HepG2 (cell line): ENCODE results near the gene IGF2BP1. TPM values are rescaled to one million over a fixed set of nuclear protein-coding genes. Genes with fewer than 3 reads are reported as not detected.

Source experiments
- BORCS8-MEF2B ChIP-seq: sonication (generic); formaldehyde crosslinking; IDR thresholded peaks from 2 replicates; pipeline ENCODE4 v1.8.0; 2022; ENCODE audit warnings: mild to moderate bottlenecking, missing genetic modification reagents
- CHCHD3 ChIP-seq: sonication (generic); formaldehyde crosslinking; IDR thresholded peaks from 2 replicates; pipeline ENCODE4 v1.8.0; 2022; ENCODE audit warnings: mild to moderate bottlenecking, missing genetic modification reagents, moderate library complexity
- CTCF ChIP-seq: sonication (generic); formaldehyde crosslinking; IDR thresholded peaks from 2 replicates; pipeline ENCODE4 v1.5.0; 2020; ENCODE audit warnings: mild to moderate bottlenecking, missing genetic modification reagents, moderate library complexity
- DNMT3B ChIP-seq: conservative IDR thresholded peaks from 2 replicates; pipeline ENCODE4 v1.6.1; 2016; ENCODE audit warnings: missing biosample characterization, control low read depth
- EP300 ChIP-seq, 3 experiments: sonication (generic) in 1 of 3; formaldehyde crosslinking in 1 of 3; IDR thresholded peaks; 2 replicates each; pipeline versions ENCODE4 v1.5.1 to v1.6.1; 2011 to 2020; ENCODE audit warnings: low read depth in 2 of 3, low read length in 2 of 3, borderline replicate concordance in 1 of 3, improper control_type of control experiment in 1 of 3, mild to moderate bottlenecking in 1 of 3, missing genetic modification reagents in 1 of 3, moderate library complexity in 1 of 3
- FOXM1 ChIP-seq: sonication (generic); formaldehyde crosslinking; IDR thresholded peaks from 2 replicates; pipeline ENCODE4 v1.5.0; 2020; ENCODE audit warnings: missing genetic modification reagents
- HNRNPL ChIP-seq: fragments of 200-400 bp; formaldehyde crosslinking; IDR thresholded peaks from 2 replicates; pipeline ENCODE4 v1.6.1; 2017; ENCODE audit warnings: mild to moderate bottlenecking, low read depth, low read length
- MED8 ChIP-seq: sonication (generic); formaldehyde crosslinking; IDR thresholded peaks from 2 replicates; pipeline ENCODE4 v1.8.1; 2023; ENCODE audit warnings: mild to moderate bottlenecking, missing genetic modification reagents; ENCODE audit not compliant: insufficient replicate concordance
- NR1H2 ChIP-seq: sonication (generic); formaldehyde crosslinking; IDR thresholded peaks from 2 replicates; pipeline ENCODE4 v1.8.1; 2022; ENCODE audit warnings: low read depth, missing genetic modification reagents, borderline replicate concordance
- NR2F1 ChIP-seq, 2 experiments: fragments of 450-650 bp in 1 of 2; formaldehyde crosslinking in 1 of 2; IDR thresholded peaks; 2 replicates each; pipeline versions ENCODE4 v1.5.0 to v1.6.1; 2016 to 2020; ENCODE audit warnings: mild to moderate bottlenecking in 1 of 2, missing compliant biosample characterization in 1 of 2, missing genetic modification reagents in 1 of 2, moderate library complexity in 1 of 2
- PPARG ChIP-seq: conservative IDR thresholded peaks from 2 replicates; pipeline ENCODE4 v1.6.1; 2016; ENCODE audit warnings: missing biosample characterization, missing genetic modification reagents
- RAD21 ChIP-seq: fragments of 450-650 bp; formaldehyde crosslinking; IDR thresholded peaks from 2 replicates; pipeline ENCODE4 v1.5.0; 2020; ENCODE audit warnings: mild to moderate bottlenecking
- RFXAP ChIP-seq: sonication (generic); formaldehyde crosslinking; IDR thresholded peaks from 2 replicates; pipeline ENCODE4 v1.4.0; 2020; ENCODE audit warnings: missing genetic modification reagents, borderline replicate concordance
- ZMYM4 ChIP-seq: sonication (generic); formaldehyde crosslinking; IDR thresholded peaks from 2 replicates; pipeline ENCODE4 v1.8.1; 2023; ENCODE audit warnings: mild to moderate bottlenecking, missing genetic modification reagents
- ZNF24 ChIP-seq: fragments of 450-650 bp; IDR thresholded peaks from 2 replicates; pipeline ENCODE4 v1.6.1; 2017; ENCODE audit warnings: antibody characterized with exemption, mild to moderate bottlenecking
- ZNF276 ChIP-seq: sonication (generic); formaldehyde crosslinking; IDR thresholded peaks from 2 replicates; pipeline ENCODE4 v1.4.0; 2020; ENCODE audit warnings: mild to moderate bottlenecking, low read depth, missing genetic modification reagents
- ZNF761 ChIP-seq: sonication (generic); formaldehyde crosslinking; conservative IDR thresholded peaks from 2 replicates; pipeline ENCODE4 v1.4.0; 2020; ENCODE audit warnings: mild to moderate bottlenecking, missing genetic modification reagents
- polyA plus RNA-seq, 8 experiments: library from polyadenylated mRNA; depleted of rRNA in 3 of 8; stranded (reverse) in 7 of 8; unstranded in 1 of 8; fragments of >200 nt; fragmentation: Illumina TruSeq in 4 of 8; extraction: Trizol in 4 of 8; gene quantifications; 2 replicates each; pipeline versions ENCODE4 v1.2.1 to v1.2.3, GENCODE V29; 2011 to 2016; ENCODE audit warnings: low read depth in 4 of 8, missing spikeins in 1 of 8, mixed read lengths in 1 of 8; ENCODE audit not compliant: insufficient read depth in 1 of 8
- total RNA-seq, 5 experiments: library from RNA; depleted of rRNA; stranded (reverse); fragments of >200 nt; fragmentation: Illumina TruSeq; extraction: Trizol; gene quantifications; 2 replicates each; pipeline ENCODE4 v1.2.3, GENCODE V29; 2016; ENCODE audit warnings: low read depth in 1 of 5
- TF ChIP-seq, protein P1 (sequence below): sonication (generic); formaldehyde crosslinking; IDR thresholded peaks from 2 replicates; pipeline ENCODE4 v1.5.0; 2020; ENCODE audit warnings: mild to moderate bottlenecking, missing genetic modification reagents, borderline replicate concordance
- TF ChIP-seq, protein P2 (sequence below), 2 experiments: IDR thresholded peaks; 2 replicates each; pipeline ENCODE4 v1.6.1; 2011 to 2012; ENCODE audit warnings: low read length in 2 of 2, borderline replicate concordance in 1 of 2, low read depth in 1 of 2, mild to moderate bottlenecking in 1 of 2, moderate library complexity in 1 of 2

Gene IGF2BP1
- total and polyA plus RNA-seq, 2 of the 13 experiments (the other 11 are each of a cell fraction or from before 2014, with no cell fraction given), result 29.7 to 75.1 TPM

DNA sequence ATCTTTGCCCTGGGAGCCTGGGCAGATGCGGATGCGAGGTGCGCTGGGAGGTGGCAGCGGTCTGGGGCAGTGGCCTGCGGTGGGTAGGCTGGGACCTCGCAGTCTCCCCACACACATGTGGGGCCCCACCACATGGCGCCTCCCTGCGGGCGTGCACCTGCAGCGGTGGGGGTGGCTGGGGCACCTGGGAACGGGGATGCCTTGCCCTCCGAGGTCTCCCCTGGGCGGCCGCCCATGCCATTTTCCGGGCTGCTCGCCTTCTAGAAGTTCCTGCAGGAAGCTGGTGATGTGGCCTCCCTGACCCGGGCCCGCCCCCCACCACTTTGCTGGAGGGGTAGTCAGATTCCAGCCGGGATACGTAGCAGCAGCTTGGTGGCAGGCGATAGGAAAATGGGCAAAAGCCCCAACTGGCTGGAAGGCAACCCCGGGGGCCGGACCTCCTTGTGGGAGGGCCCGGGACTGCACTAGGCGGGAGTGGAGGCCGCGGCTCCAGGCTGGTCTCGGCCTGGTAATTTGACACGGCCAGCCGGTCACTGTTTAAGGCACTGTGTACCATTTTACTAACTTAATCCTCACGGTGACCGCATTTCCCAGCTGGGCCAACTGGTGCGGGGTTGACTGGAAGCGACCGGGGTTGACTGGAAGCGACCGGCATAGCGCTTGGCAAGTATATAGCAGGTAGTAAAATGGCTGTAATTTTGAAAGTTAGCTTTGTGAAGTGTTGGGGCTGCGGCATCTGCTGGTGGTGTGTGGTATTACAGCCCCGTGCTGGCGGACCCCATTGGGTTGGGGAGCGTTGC, 38.5 kb downstream of the IGF2BP1 start (continued):
- TF ChIP-seq DNMT3B (CRISPR knock-in tag) (no peak), PPARG (CRISPR knock-in tag) (no peak), ZMYM4 (peak; percentile 52; the same call in 1 of the 2 replicates), ZNF761 (CRISPR knock-in tag) (no peak), ZNF24 (no peak), NR1H2 (CRISPR knock-in tag) (no peak), CHCHD3 (CRISPR knock-in tag) (no peak), ZNF276 (no peak), BORCS8-MEF2B (CRISPR knock-in tag) (no peak), NR2F1 (CRISPR knock-in tag; IDR thresholded peaks at IDR 0.05) (no peak), RAD21 (CRISPR knock-in tag) (peak; percentile 81), EP300 (IDR thresholded peaks at IDR 0.05; ENCODE audit: low read depth in 2 of 2, low read length in 2 of 2) (no peak), EP300 (CRISPR knock-in tag; IDR thresholded peaks at IDR 0.05; ENCODE audit: borderline replicate concordance) (no peak), HNRNPL (no peak), CTCF (CRISPR knock-in tag) (peak; percentile 73), FOXM1 (CRISPR knock-in tag) (no peak), MED8 (CRISPR knock-in tag) (no peak), RFXAP (CRISPR knock-in tag) (no peak)
- TF ChIP-seq, protein P1, sequence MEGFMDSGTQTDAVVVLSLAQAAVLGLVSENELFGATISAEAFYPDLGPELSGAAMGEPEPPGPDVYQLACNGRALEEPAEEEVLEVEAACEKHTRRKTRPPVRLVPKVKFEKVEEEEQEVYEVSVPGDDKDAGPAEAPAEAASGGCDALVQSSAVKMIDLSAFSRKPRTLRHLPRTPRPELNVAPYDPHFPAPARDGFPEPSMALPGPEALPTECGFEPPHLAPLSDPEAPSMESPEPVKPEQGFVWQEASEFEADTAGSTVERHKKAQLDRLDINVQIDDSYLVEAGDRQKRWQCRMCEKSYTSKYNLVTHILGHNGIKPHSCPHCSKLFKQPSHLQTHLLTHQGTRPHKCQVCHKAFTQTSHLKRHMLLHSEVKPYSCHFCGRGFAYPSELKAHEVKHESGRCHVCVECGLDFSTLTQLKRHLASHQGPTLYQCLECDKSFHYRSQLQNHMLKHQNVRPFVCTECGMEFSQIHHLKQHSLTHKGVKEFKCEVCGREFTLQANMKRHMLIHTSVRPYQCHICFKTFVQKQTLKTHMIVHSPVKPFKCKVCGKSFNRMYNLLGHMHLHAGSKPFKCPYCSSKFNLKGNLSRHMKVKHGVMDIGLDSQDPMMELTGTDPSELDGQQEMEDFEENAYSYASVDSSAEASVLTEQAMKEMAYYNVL (CRISPR knock-in tag), result no peak
- TF ChIP-seq, protein P2, sequence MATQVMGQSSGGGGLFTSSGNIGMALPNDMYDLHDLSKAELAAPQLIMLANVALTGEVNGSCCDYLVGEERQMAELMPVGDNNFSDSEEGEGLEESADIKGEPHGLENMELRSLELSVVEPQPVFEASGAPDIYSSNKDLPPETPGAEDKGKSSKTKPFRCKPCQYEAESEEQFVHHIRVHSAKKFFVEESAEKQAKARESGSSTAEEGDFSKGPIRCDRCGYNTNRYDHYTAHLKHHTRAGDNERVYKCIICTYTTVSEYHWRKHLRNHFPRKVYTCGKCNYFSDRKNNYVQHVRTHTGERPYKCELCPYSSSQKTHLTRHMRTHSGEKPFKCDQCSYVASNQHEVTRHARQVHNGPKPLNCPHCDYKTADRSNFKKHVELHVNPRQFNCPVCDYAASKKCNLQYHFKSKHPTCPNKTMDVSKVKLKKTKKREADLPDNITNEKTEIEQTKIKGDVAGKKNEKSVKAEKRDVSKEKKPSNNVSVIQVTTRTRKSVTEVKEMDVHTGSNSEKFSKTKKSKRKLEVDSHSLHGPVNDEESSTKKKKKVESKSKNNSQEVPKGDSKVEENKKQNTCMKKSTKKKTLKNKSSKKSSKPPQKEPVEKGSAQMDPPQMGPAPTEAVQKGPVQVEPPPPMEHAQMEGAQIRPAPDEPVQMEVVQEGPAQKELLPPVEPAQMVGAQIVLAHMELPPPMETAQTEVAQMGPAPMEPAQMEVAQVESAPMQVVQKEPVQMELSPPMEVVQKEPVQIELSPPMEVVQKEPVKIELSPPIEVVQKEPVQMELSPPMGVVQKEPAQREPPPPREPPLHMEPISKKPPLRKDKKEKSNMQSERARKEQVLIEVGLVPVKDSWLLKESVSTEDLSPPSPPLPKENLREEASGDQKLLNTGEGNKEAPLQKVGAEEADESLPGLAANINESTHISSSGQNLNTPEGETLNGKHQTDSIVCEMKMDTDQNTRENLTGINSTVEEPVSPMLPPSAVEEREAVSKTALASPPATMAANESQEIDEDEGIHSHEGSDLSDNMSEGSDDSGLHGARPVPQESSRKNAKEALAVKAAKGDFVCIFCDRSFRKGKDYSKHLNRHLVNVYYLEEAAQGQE (IDR thresholded peaks at IDR 0.05; ENCODE audit: borderline replicate concordance in 1 of 2, low read depth in 1 of 2, low read length in 2 of 2), result no peak
